Neutrophil (primary cell): ENCODE data around the gene SAA1.

Source experiments
- H3K27ac ChIP-seq: fragments of 200-600 bp; sonication (generic); 2 replicates; pipeline ENCODE4 v1.5.1; 2016; ENCODE audit warnings: mild to moderate bottlenecking, moderate library complexity
- H3K27me3 ChIP-seq: fragments of 200-600 bp; sonication (generic); 2 replicates; pipeline ENCODE4 v1.6.0; 2016; ENCODE audit warnings: mild to moderate bottlenecking
- H3K36me3 ChIP-seq: fragments of 200-600 bp; sonication (generic); 2 replicates; pipeline ENCODE4 v1.5.1; 2017
- H3K4me1 ChIP-seq, 2 experiments: fragments of 200-600 bp in 1 of 2; sonication (generic) in 1 of 2; 1 replicate in 1 of 2; 2 replicates in 1 of 2; pipeline versions ENCODE4 v1.5.1 to v1.6.1; 2013 to 2016; ENCODE audit warnings: low read depth in 1 of 2, low read length in 1 of 2, mild to moderate bottlenecking in 1 of 2, moderate library complexity in 1 of 2; ENCODE audit not compliant: control insufficient read depth in 1 of 2, insufficient read depth in 1 of 2
- H3K4me3 ChIP-seq, 2 experiments: fragments of 200-600 bp in 1 of 2; sonication (generic) in 1 of 2; 1 replicate in 1 of 2; 2 replicates in 1 of 2; pipeline ENCODE4 v1.5.1; 2013 to 2016; ENCODE audit warnings: low read depth in 1 of 2, low read length in 1 of 2, mild to moderate bottlenecking in 1 of 2, moderate library complexity in 1 of 2
- H3K9me3 ChIP-seq: fragments of 200-600 bp; sonication (generic); 2 replicates; pipeline ENCODE4 v1.5.1; 2016
- TF ChIP-seq, protein P1 (sequence below): fragments of 200-600 bp; sonication (generic); IDR thresholded peaks from 2 replicates; pipeline ENCODE4 v1.5.1; 2016; ENCODE audit warnings: antibody characterized with exemption

The SAA1 gene

GRCh38 chr11:18313965-18314763, 48.1 kb downstream of the SAA1 start:
- no peaks in the 10 kb centered on the region for H3K9me3 ChIP-seq
- TF ChIP-seq, protein P1, sequence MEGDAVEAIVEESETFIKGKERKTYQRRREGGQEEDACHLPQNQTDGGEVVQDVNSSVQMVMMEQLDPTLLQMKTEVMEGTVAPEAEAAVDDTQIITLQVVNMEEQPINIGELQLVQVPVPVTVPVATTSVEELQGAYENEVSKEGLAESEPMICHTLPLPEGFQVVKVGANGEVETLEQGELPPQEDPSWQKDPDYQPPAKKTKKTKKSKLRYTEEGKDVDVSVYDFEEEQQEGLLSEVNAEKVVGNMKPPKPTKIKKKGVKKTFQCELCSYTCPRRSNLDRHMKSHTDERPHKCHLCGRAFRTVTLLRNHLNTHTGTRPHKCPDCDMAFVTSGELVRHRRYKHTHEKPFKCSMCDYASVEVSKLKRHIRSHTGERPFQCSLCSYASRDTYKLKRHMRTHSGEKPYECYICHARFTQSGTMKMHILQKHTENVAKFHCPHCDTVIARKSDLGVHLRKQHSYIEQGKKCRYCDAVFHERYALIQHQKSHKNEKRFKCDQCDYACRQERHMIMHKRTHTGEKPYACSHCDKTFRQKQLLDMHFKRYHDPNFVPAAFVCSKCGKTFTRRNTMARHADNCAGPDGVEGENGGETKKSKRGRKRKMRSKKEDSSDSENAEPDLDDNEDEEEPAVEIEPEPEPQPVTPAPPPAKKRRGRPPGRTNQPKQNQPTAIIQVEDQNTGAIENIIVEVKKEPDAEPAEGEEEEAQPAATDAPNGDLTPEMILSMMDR, result no peak
- H3K36me3 ChIP-seq, result peaks cover 9% of the 10 kb centered on the region
- peaks cover 0 to 16% of the 10 kb centered on the region in 2 experiments for H3K4me1 ChIP-seq
- peak overlapping the region; percentile 51 for H3K27ac ChIP-seq
- no peak overlapping the region for H3K4me3 ChIP-seq
- no peaks in the 10 kb centered on the region for H3K27me3 ChIP-seq

DNA sequence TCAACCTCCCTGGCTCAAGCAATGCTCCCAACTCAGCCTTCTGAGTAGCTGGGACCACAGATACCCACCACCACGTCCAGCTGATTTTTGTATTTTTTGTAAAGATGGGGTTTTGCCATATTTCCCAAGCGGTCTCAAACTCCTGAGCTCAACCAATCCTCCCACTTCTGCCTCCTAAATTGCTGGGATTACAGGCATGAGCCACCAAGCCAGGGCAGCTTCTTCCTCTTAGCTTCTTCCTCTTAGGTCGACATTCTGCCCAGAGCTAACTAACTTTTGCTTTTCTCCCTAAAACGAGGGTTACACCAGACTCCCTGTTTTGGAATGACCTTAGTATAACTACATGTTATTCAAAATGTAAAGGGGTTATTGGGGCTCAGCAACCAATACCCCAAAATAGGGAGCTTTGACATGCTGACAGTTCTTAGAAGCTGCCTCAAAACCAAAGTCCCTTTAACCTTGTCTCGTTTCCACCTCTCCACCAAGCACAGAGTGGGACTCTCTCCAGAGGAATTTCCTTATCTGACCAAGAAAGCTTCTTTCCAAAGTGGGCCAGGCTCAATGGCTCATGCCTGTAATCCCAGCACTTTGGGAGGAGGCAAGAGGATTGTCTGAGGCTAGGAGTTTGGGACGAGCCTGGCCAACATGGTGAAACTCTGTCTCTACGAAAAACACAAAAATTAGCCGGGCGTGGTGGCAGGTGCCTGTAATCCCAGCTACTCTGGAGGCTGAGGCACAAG, 48.9 kb downstream of the SAA1 start:
- H3K27ac ChIP-seq, result peak overlapping the region; percentile 51
- TF ChIP-seq, protein P1, result no peak
- H3K9me3 ChIP-seq, result no peaks in the 10 kb centered on the region
- no peaks in the 10 kb centered on the region for H3K27me3 ChIP-seq
- no peak overlapping the region for H3K4me3 ChIP-seq
- peaks cover 0 to 16% of the 10 kb centered on the region in 2 experiments for H3K4me1 ChIP-seq
- H3K36me3 ChIP-seq, result peaks cover 1% of the 10 kb centered on the region

GRCh38 chr11:18315893-18316292, 49.8 kb downstream of the SAA1 start:
- Histone ChIP-seq H3K4me3 (no peak overlapping the region), H3K36me3 (no peaks in the 10 kb centered on the region), H3K27ac (no peak overlapping the region), H3K27me3 (no peaks in the 10 kb centered on the region), H3K4me1 (peaks cover 6 to 14% of the 10 kb centered on the region in 2 experiments), H3K9me3 (no peaks in the 10 kb centered on the region)
- TF ChIP-seq, protein P1, result no peak

DNA sequence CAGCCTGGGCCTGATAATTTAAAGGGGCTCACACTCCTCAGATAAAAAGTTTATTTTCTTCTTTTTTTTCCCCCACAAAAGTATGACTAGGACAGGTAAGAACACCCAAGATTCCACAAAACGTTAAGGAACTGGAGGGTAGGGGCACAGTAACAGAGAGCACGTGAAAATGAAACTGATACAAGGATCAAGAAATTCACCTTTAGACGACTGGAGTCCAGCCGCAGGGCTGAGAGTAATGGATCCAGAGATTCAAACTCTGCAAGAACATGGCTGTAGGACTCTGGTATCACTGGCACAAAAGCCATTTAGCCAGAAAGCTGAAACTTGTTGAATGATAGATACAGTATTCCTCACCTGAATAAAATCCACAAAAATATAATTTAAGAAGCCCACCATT, 51.5 kb downstream of the SAA1 start:
- no peaks in the 10 kb centered on the region for H3K9me3 ChIP-seq
- no peaks in the 10 kb centered on the region for H3K36me3 ChIP-seq
- peaks cover 16 to 18% of the 10 kb centered on the region in 2 experiments for H3K4me1 ChIP-seq
- H3K27ac ChIP-seq, result no peak overlapping the region
- H3K4me3 ChIP-seq, result no peak overlapping the region
- TF ChIP-seq, protein P1, result no peak
- H3K27me3 ChIP-seq, result no peaks in the 10 kb centered on the region
